ENCODE measurements around the gene WDR17. TPM values are rescaled to one million over a fixed set of nuclear protein-coding genes. Genes with fewer than 3 reads are reported as not detected.

Gene WDR17
- total RNA-seq, 4 donors from 2014 or later: 4.0 to 14.6 (median 4.7) TPM

- no peak for ATAC-seq
- Histone ChIP-seq H3K4me3 (no peak overlapping the region), H3K4me1 (no peaks in the 10 kb centered on the region), H3K27me3 (no peaks in the 10 kb centered on the region), H3K27ac (no peak overlapping the region), H3K9me3 (no peaks in the 10 kb centered on the region), H3K36me3 (no peaks in the 10 kb centered on the region)
- TF ChIP-seq POLR2A (IDR thresholded peaks at IDR 0.05): no peak
Observed at GRCh38 chr4:176077561-176077960, 11.9 kb downstream of the WDR17 start.

GRCh38 chr4:176084769-176085168 lies 19.1 kb downstream of the WDR17 start:
- Histone ChIP-seq H3K36me3 (no peaks in the 10 kb centered on the region), H3K4me1 (no peaks in the 10 kb centered on the region), H3K27ac (no peak overlapping the region), H3K9me3 (no peaks in the 10 kb centered on the region), H3K4me3 (no peak overlapping the region), H3K27me3 (no peaks in the 10 kb centered on the region)
- WGBS, 2 donors (ENCODE audit: low coverage in 1 of 2): 61 to 71% methylated on average over 2 of the region's 2 CpGs
- no peak for ATAC-seq
- no peak for TF ChIP-seq POLR2A (IDR thresholded peaks at IDR 0.05)
- TF ChIP-seq POLR2AphosphoS5 (IDR thresholded peaks at IDR 0.05): no peak

DNA sequence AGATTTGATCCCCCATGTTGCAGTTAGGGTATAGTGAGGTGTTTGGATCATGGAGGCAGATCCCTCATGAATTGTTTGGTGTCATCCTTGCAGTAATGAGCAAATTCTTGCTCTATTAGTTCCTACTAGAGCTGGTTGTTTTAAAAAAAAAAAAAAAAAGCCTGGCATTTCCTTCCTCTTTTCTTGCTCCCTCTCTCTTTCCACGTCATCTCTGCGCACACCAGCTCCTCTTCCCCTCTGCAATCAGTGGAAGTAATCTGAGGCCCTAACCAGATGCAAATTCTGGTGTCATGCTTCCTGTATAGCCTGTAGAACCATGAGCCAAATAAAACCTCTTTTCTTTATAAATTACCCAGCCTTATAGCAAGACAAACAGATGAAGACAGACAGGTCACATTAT lies 24.5 kb downstream of the WDR17 start:
- 79 to 100% methylated on average over 2 of the region's 2 CpGs for WGBS, 2 donors (ENCODE audit: low coverage in 1 of 2)
- H3K4me3 ChIP-seq: no peak overlapping the region
- H3K4me1 ChIP-seq: no peaks in the 10 kb centered on the region
- TF ChIP-seq POLR2A (IDR thresholded peaks at IDR 0.05) (no peak), CTCF (IDR thresholded peaks at IDR 0.05) (no peak), POLR2AphosphoS5 (IDR thresholded peaks at IDR 0.05) (no peak), EP300 (IDR thresholded peaks at IDR 0.05) (no peak)
- peak; percentile 61 for ATAC-seq
- H3K27me3 ChIP-seq: no peaks in the 10 kb centered on the region
- H3K9me3 ChIP-seq: no peaks in the 10 kb centered on the region
- no peak overlapping the region for H3K27ac ChIP-seq
- H3K36me3 ChIP-seq: no peaks in the 10 kb centered on the region

DNA sequence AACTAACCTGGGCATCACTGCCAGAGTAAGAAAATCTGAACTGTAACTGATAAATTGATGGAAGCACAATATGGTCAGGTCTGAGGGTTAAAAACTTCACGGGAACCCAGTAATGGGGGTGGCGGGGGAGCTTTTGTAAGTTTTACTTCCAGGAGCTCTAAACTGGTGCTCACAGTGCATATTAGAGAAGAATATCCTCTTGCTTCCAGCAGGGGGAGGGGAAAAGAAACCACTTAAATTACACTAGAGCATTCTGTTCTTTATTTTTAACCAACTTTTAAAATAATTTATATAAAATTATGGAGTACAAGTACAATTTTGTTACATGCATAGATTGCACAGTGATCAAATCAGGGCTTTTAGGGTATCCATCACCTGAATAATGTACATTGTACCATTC lies 33.7 kb downstream of the WDR17 start:
- 89 to 90% methylated on average over 2 of the region's 2 CpGs for WGBS, 2 donors (ENCODE audit: low coverage in 1 of 2)
- ATAC-seq: no peak
- Histone ChIP-seq H3K9me3 (no peaks in the 10 kb centered on the region), H3K4me1 (no peaks in the 10 kb centered on the region), H3K27ac (no peak overlapping the region), H3K27me3 (no peaks in the 10 kb centered on the region), H3K36me3 (no peaks in the 10 kb centered on the region), H3K4me3 (no peak overlapping the region)
- TF ChIP-seq POLR2A (IDR thresholded peaks at IDR 0.05) (no peak), EP300 (IDR thresholded peaks at IDR 0.05) (no peak), CTCF (IDR thresholded peaks at IDR 0.05) (no peak), POLR2AphosphoS5 (IDR thresholded peaks at IDR 0.05) (no peak)

DNA sequence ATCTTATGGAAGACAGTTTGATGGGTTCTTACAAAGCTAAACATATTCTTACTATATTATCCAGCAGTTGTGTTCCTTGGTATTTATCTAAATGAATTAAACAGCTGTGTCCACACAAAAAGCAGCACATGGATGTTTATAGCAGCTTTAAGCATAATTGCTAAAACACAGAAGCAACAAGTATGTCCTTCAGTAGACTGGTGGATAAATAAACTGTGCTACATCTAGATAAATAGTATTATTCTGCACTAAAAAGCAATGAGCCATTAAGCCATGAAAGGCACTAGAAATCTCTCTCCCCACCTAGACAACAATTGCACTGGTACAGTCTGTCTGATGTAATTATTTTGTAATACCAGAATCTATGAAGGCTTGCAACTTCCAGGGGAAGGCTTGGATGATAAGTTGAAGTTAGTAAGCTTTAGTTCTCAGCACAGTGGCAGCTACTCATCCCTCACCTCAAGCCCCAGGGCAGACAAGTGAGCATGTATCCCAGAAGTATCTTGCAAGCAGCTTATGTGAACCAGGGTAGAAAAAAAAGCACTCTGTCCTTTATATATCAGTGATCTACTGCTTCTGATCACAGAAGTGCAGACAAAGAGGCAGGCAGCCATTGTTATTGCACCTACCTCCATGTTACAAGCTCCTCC lies 36.9 kb downstream of the WDR17 start:
- Histone ChIP-seq H3K4me1 (no peaks in the 10 kb centered on the region), H3K27me3 (no peaks in the 10 kb centered on the region), H3K9me3 (no peaks in the 10 kb centered on the region), H3K4me3 (no peak overlapping the region), H3K27ac (no peak overlapping the region), H3K36me3 (no peaks in the 10 kb centered on the region)
- no peak for TF ChIP-seq EP300 (IDR thresholded peaks at IDR 0.05)
- TF ChIP-seq POLR2AphosphoS5 (IDR thresholded peaks at IDR 0.05): no peak
- TF ChIP-seq CTCF (IDR thresholded peaks at IDR 0.05): no peak
- no peak for TF ChIP-seq POLR2A (IDR thresholded peaks at IDR 0.05)
- no peak for ATAC-seq

DNA sequence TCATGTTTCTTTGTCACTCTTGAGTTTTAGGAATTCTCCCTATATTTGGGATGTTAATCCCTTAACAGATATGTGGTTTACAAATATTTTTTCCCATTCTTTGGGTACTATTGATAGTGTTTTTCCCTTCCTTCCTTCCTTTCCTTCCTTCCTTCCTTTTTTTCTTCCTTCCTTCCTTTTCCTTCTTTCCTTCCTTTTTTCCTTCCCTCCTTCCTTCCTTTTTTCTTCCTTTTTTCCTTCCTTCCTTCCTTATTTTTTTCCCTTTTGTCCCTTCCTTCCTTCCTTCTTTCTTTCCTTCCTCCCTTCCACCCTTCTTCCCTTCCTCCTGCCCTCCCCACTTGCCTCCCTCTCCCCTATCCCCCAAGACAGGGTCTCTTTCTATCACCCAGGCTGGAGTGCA lies 42.1 kb downstream of the WDR17 start:
- TF ChIP-seq POLR2A (IDR thresholded peaks at IDR 0.05) (no peak), POLR2AphosphoS5 (IDR thresholded peaks at IDR 0.05) (no peak), EP300 (IDR thresholded peaks at IDR 0.05) (no peak), CTCF (IDR thresholded peaks at IDR 0.05) (no peak)
- Histone ChIP-seq H3K9me3 (no peaks in the 10 kb centered on the region), H3K36me3 (no peaks in the 10 kb centered on the region), H3K27me3 (no peaks in the 10 kb centered on the region), H3K4me1 (peaks cover 0 to 3% (median 0%) of the 10 kb centered on the region in 3 donors), H3K4me3 (no peak overlapping the region), H3K27ac (no peak overlapping the region)
- no peak for ATAC-seq

All from gastroesophageal sphincter (tissue), 4 donors.